Pancreas (tissue), 10 donors: ENCODE measurements around the gene RARG. TPM values are rescaled to one million over a fixed set of nuclear protein-coding genes. Genes with fewer than 3 reads are reported as not detected.
"Not testable (repeated sequence)": the region's sequence is repeated elsewhere in the genome, so short reads cannot be mapped to it uniquely, and the experiment has no call there.

ENCODE experiments used
- ATAC-seq, 4 donors: fragments of 200-7000 bp; cut with Tn5 transposase; one replicate each; pipeline versions ENCODE4 v1.8.0 to v1.9.1; 2020; ENCODE audit warnings: mild to moderate bottlenecking in 4 of 4, moderate library complexity in 4 of 4
- DNase-seq, 6 donors: peaks; one replicate each; pipeline ENCODE4 v3.0.0-alpha.2; 2020
- FAIRE-seq: peaks from 2 replicates; lab custom pipeline; 2012; peaks lifted over from hg19 to GRCh38; lab: Jason Lieb, UNC
- H3K27ac ChIP-seq, 4 donors: fragments of 200-600 bp; sonication (generic); 1 replicate in 3 of 4; 2 replicates in 1 of 4; pipeline versions ENCODE4 v1.5.0 to v1.8.0; 2020
- H3K27me3 ChIP-seq, 4 donors: fragments of 200-600 bp; one replicate each; pipeline ENCODE4 v1.8.0; 2021
- H3K36me3 ChIP-seq, 3 donors: fragments of 200-600 bp; sonication (generic) in 1 of 3; one replicate each; pipeline versions ENCODE4 v1.5.0 to v1.8.0; 2020 to 2021
- H3K4me1 ChIP-seq, 3 donors: fragments of 200-600 bp; one replicate each; pipeline ENCODE4 v1.8.0; 2021
- H3K4me3 ChIP-seq, 4 donors: fragments of 200-600 bp; sonication (generic) in 2 of 4; one replicate each; pipeline versions ENCODE4 v1.5.0 to v1.8.0; 2020 to 2021
- H3K9me3 ChIP-seq, 4 donors: fragments of 200-600 bp; one replicate each; pipeline ENCODE4 v1.8.0; 2021
- CTCF ChIP-seq, 4 donors: fragments of 200-600 bp; sonication (generic) in 3 of 4; IDR thresholded peaks; one replicate each; pipeline versions ENCODE4 v1.5.0 to v1.8.0; 2021; ENCODE audit warnings: antibody characterized with exemption in 4 of 4
- WGBS, 2 donors: extraction: QIAGEN DNeasy Blood & Tissue Kit; methylation state at CpG; one replicate each; pipeline ENCODE4 v1.1.7; 2013; 5-methylcytosine and 5-hydroxymethylcytosine counted together
- intact Hi-C, 3 donors: fragments of 100-400 bp; cut with DNase I; formaldehyde crosslinking; loops; one replicate each; pipeline versions ENCODE4 v1.11.1 to v1.14.2; 2022
- polyA plus RNA-seq, 2 donors: library from polyadenylated mRNA; stranded (reverse); fragments of 200-250 nt; gene quantifications; one replicate each; pipeline ENCODE4 v1.2.3, GENCODE V29; 2013
- total RNA-seq, 6 donors: library from RNA; stranded (reverse); fragmentation: NEBNext Ultra II Directional in 4 of 6; extraction: Animal tissue kit (Norgen Biotek cat#: 25700) in 4 of 6; gene quantifications; one replicate each; pipeline versions ENCODE4 v1.2.1 to v1.2.4, GENCODE V29; 2021 to 2023
- donor health status: healthy with polysubstance abuse.
- donor health status: DM: no; HTN: no; CAD: no; lungs with moderate emphysema.
- donor health status: DM: no; HTN: no; CAD: no.
- donor health status: control.
- donor health status: control.
- donor health status: Bipolar disorder and iron deficiency.
- donor health status: DM: yes; HTN: yes; CAD: no.
- donor health status: DM: no; HTN: no; CAD: no.
- donor health status: DM: no; HTN: no; CAD: no.
- donor health status: DM: yes; HTN: yes; CAD: no.

Gene RARG
- total and polyA plus RNA-seq, 8 donors: 4.4 to 18.7 (median 8.7) TPM

GRCh38 chr12:53208877-53209463 is 23.0 kb downstream of the RARG start:
- DNase-seq (no peak), FAIRE-seq (no peak), ATAC-seq (peak in 1 of 4 donors; percentile 19)
- Histone ChIP-seq H3K27ac (no peak overlapping the region), H3K4me3 (no peak overlapping the region), H3K36me3 (peaks cover 0 to 13% (median 0%) of the 10 kb centered on the region in 3 donors), H3K9me3 (no peaks in the 10 kb centered on the region), H3K27me3 (no peaks in the 10 kb centered on the region), H3K4me1 (no peaks in the 10 kb centered on the region)
- intact Hi-C loops: no loop called here
- no peak for TF ChIP-seq CTCF (IDR thresholded peaks at IDR 0.05)
- 63 to 72% methylated on average over 7 of the region's 7 CpGs for WGBS, 2 donors

GRCh38 chr12:53208435-53208834 is 23.6 kb downstream of the RARG start:
- WGBS, 2 donors: 39 to 50% methylated on average over 2 of the region's 2 CpGs
- FAIRE-seq (no peak), ATAC-seq (peak in 1 of 4 donors; percentile 28), DNase-seq (no peak)
- no peaks in the 10 kb centered on the region for H3K4me1 ChIP-seq
- no peak overlapping the region for H3K4me3 ChIP-seq
- no peak overlapping the region for H3K27ac ChIP-seq
- no peaks in the 10 kb centered on the region for H3K27me3 ChIP-seq
- intact Hi-C loops: no loop called here
- peaks cover 0 to 13% (median 0%) of the 10 kb centered on the region in 3 donors for H3K36me3 ChIP-seq
- H3K9me3 ChIP-seq: no peaks in the 10 kb centered on the region
- TF ChIP-seq CTCF (IDR thresholded peaks at IDR 0.05): no peak

GRCh38 chr12:53207042-53207441 is 25.0 kb downstream of the RARG start, which contains the start of gene ITGB7:
TSS of gene ITGB7 (minus strand) at chr12:53207251. CDS start at chr12:53200443, 6,808 bp downstream.
- Histone ChIP-seq H3K36me3 (peaks cover 0 to 11% (median 0%) of the 10 kb centered on the region in 3 donors), H3K27me3 (no peaks in the 10 kb centered on the region), H3K4me3 (peak within 1 kb of the TSS in 1 of 4 donors; percentile 15), H3K4me1 (no peaks in the 10 kb centered on the region), H3K27ac (no peak within 1 kb of the TSS), H3K9me3 (no peaks in the 10 kb centered on the region)
- peak in 3 of 4 donors; percentile 9 to 21 (median 16) for ATAC-seq
- no peak for FAIRE-seq
- DNase-seq: no peak
- WGBS, 2 donors: 58 to 59% methylated on average over 5 of the region's 5 CpGs
- intact Hi-C loops: no loop called here
- TF ChIP-seq CTCF (IDR thresholded peaks at IDR 0.05): no peak

GRCh38 chr12:53205747-53206419 is 26.1 kb downstream of the RARG start:
- no peak for TF ChIP-seq CTCF (IDR thresholded peaks at IDR 0.05)
- FAIRE-seq (no peak), ATAC-seq (peak in 3 of 4 donors; percentile 47 to 65 (median 61)), DNase-seq (no peak)
- no peaks in the 10 kb centered on the region for H3K4me1 ChIP-seq
- H3K27me3 ChIP-seq: no peaks in the 10 kb centered on the region
- H3K27ac ChIP-seq: no peak overlapping the region
- intact Hi-C loops: no loop called here
- no peaks in the 10 kb centered on the region for H3K9me3 ChIP-seq
- no peak overlapping the region for H3K4me3 ChIP-seq
- no peaks in the 10 kb centered on the region for H3K36me3 ChIP-seq
- WGBS, 2 donors: 75 to 85% methylated on average over 7 of the region's 7 CpGs

- H3K9me3 ChIP-seq: no peaks in the 10 kb centered on the region
- 83 to 85% methylated on average over 1 of the region's 1 CpG for WGBS, 2 donors
- H3K27me3 ChIP-seq: no peaks in the 10 kb centered on the region
- no peak overlapping the region for H3K4me3 ChIP-seq
- H3K27ac ChIP-seq: no peak overlapping the region
- H3K4me1 ChIP-seq: no peaks in the 10 kb centered on the region
- DNase-seq: no peak
- no peak for ATAC-seq
- intact Hi-C loops: no loop called here
- TF ChIP-seq CTCF (IDR thresholded peaks at IDR 0.05): no peak
- FAIRE-seq: no peak
- H3K36me3 ChIP-seq: no peaks in the 10 kb centered on the region
These were observed 27.7 kb downstream of the RARG start for GRCh38 chr12:53204351-53204750.

GRCh38 chr12:53202316-53202715 is 29.7 kb downstream of the RARG start:
- H3K27ac ChIP-seq, ATAC-seq, H3K4me3 ChIP-seq, intact Hi-C loops, H3K27me3 ChIP-seq, FAIRE-seq, H3K36me3 ChIP-seq, H3K4me1 ChIP-seq, H3K9me3 ChIP-seq, DNase-seq: not testable (repeated sequence)
- WGBS, 2 donors: 69 to 71% methylated on average over 7 of the region's 7 CpGs
